ENCODE data around the gene OBP2B. TPM values are rescaled to one million over a fixed set of nuclear protein-coding genes. Genes with fewer than 3 reads are reported as not detected.
"Not testable (repeated sequence)": the region's sequence is repeated elsewhere in the genome, so short reads cannot be mapped to it uniquely, and the experiment has no call there.

The OBP2B gene
- total RNA-seq, 1 donor from 2014 or later: not detected

DNA sequence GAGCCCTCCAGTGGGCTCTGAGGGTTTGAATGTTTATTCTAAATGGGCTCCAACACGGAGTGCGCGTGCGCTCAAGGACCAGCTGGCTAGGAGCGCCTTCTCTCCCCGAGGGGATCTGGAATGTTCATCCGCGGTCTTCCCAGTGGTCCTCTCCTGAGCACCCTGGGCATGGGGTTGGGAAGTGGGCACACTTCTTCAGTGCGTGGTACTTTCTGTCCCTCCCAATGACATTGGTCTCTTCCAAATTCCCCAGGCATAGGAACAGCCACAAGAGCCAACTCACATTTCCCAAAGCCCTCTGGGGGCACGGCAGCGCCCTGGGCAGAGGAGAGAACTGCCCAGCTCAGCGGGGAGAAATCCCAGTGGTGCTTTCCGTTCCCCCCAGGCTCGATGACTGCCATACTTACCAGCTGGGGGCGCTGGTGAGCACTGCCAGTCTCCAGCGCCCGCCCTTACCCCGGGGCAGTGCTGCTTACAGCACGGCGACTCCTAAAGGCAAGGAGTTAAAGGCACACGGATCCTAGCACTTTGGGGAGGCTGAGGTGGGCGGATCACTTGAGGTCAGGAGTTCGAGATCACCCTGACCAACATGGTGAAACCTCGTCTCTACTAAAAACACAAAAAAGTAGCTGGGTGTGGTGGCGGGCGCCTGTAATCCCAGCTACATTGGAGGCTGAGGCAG, 29.9 kb upstream of the OBP2B start:
- ATAC-seq: peak; percentile 62
- no peak for DNase-seq (ENCODE audit: low spot score)

DNA sequence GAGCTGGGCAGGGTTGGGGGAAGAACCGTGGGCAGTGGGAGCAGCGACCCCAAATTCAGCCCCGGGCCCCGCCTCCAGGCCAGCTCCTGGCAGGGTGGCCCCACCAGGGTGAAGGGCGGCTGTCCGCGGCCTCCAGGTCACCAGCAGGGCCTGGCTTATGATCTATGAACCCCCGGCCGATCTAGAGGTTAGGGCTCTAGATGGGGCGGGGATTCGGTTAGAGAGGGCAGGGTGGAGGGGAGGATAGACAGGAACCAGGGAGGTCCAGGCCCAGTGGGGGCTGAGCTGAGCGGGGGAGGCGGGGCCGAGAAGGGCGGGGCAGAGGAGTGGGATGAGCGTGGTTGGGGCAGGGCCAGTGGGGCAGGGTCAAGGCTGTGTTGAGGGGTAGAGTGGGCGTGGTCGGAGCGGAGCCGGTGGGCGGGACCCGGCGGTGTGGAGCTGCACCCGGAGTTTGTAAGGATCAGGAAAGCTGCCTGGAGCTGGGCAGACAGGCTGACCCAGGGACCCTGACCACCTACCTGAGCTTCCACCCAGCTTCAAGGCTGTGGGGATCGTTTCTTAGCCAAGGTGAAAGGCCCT, 29.3 kb upstream of the OBP2B start:
- DNase-seq (ENCODE audit: low spot score) (peak; percentile 63), ATAC-seq (peak; percentile 79)

DNA sequence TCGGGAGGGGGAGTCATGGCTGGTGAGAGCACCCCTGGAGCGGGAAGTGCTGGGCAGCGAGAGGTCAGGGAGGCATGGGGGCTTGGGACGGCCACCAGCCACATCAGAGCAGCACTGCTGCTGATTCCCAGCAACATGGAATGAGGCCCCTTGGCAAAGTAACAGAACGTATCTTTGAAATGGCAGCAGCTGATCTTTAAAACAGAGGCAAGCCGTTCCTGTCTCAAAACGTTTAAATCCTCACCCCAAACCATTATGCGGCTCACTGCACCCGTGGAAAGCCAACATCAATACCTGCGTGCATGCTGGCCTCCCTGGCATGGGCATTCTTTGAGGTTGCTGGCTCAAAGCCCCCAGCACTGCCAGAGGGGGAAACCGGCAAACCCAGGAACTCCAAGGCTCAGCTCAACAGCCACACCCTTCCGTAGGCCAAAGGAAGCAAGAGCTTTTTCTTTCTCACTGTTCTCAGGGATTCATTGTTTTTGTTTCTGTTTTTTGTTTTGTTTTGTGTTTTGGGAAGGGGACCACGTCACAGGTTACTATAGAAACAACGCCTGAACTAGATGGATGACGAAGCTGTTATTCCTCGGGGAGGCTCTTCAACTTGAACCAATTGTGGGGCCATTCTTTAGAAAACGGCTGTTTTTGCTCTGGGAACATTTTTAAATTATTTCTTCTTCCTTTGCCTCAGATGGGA, 28.1 kb upstream of the OBP2B start:
- DNase-seq (ENCODE audit: low spot score) (no peak), ATAC-seq (no peak)

DNA sequence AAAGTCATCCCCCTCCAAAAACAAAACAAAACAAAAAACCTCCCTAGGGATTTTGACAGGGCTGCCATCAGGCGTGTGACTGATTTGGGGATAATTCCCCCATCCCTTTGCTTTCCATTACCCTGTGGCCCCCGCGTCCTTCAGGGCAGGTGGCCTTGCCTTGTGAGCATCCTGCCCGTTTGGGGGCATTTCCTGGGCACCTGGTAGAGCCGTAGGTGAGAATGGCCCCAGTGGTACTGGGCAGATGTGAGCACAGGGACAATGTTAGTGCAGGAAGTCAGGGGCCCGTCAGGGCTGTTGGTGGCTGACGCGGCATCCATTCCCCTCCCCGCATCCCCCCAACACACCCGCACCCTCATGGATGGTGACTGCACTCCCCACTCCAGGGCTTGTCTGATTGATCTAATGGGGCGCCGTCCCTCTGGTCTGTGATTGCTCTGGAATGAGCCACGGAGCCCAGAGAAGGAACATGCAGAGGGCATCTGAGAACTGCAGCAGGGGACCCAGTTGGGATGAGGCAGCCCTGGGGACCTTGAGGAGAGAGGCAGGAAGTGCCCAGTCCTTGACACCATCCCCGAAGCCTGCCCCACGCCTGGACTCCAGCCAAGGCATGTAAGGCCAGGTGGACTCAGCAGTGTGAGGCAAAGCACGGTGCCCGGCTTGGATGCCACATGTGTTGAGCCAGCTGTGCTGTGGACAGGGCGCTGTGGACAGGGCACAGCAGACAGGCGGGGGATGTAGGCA, 27.4 kb upstream of the OBP2B start:
- ATAC-seq; DNase-seq (ENCODE audit: low spot score): not testable (repeated sequence)

DNA sequence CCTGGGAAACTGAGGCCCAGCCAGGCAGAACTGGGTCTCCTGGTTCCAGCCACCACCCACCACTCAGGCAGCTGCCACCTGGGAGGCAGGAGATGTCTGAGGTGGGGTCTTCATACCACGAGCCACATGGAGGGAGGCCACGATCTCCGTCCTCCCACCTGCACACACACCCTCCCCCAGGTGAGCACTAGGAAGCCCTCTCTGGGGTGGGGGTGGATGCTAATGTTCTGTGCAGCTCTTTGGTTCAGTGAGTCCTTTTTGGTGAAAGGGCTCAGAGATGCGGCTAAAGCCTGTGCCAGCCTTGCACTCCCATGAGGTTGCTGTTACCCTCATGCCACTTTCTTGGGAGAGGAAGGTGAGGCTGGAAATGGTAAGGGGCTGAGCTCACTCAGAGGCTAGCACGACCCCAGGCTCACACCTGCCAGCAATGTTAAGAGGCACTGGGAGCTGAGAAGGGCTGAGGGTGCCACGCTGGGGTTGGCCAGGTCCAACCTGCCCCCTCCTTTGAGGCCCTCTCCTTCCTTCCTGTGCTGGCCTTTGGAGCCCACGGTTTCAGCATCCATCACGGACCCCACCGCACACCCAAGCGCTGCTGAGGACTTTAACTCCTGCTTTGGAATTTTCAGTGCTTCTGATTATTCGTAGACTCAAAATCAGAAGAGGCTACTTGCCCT, 26.6 kb upstream of the OBP2B start:
- DNase-seq (ENCODE audit: low spot score) (no peak), ATAC-seq (no peak)

DNA sequence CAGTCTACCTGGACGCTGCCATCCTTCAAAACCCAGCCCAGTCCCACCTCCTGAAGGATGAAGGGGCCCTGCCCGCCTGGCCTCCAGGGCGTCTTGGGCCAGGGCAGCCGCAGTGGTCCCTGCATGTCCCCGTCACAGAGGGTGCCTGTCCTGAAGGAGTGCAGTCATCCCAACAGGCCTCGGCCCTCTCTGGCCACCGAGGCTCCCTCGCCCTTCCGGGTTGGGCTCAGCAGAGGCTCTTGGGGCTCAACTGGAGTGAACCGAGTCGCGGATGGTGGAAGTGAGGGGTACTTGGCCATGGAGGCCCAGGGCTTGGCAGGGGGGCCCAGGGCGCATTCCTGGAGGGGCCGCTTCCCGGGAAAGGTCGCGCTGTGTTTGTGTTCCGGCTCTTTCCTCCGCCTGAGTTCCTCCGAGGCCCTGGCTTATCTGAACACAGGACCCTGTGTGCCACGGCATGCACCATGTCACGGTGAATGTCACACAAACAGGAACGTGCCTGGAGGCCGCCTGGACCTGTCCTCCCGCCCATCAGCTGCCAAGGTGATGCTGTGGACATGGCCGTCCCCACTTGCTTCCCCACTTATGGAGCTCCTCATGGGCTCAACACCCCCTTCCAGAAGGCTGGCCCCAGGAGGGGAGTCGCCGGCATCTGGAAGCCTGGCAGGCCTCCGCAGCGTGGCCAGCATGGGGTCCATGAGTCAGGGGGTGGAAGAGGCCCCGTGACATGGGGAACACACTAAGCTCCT, 25.7 kb upstream of the OBP2B start:
- DNase-seq (ENCODE audit: low spot score) (no peak), ATAC-seq (no peak)

DNA sequence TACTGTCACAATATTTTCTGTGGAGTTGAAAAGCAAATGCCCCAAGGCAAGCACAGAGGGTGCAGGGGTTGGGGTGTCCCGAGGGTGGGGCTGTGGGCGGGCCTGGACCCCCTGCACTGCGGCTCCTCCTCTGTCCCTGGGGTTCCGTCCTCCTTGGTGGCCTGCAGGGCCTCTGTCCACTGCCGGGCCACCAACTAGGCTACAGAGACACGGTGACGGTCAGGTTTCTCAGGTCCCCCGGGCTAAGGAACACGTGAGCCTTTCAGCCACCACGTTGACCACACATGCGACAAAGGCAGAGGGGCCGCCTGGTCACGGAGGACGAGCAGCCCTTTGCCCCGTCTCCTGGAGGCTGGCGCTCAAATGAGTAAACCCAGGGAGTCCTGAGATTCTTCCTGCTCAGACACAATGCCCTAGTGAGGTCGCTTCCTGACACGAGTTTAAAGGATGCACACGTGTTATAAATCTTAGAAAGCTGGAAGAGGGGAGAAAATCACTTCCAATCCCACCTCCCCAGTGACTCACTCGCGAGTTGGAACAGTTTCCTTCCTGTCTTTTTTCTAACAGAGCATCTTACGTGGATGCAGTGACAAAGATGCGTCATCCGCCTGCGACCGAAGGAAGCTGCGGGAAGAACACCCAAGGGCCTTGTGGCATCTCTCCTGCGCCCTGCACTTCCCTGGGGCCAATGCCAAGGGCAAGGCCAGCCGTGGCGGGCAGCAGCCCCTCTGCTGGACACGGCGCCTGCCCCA, 24.8 kb upstream of the OBP2B start:
- ATAC-seq (no peak), DNase-seq (ENCODE audit: low spot score) (no peak)

DNA sequence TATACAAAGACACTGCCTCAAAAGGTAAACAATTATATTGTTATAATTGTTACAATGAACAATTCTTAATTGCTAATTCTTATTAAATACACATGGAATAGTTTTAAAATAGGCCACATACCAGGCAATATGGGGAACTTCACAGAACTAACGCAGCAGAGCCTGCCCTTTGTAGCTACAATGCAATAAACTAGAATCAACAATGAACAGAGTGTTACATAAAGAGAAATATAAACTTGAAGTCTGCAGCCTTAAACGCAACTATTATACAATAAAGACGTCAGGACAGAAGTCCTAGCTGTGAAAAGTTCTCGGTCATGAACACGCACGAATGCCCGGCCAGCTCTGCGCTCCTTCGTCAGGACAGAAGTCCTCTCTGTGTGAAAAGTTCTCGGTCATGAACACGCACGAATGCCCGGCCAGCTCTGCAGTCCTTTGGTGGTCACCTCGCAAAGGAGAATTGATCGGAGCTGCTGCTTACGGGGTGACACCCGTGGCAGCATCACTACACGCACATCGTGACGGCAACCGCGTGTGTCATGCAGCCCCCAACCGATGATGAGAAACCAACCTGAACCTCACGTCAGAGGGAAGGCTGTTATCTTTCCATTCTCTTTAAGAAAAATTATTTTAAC, 23.0 kb upstream of the OBP2B start:
- ATAC-seq; DNase-seq (ENCODE audit: low spot score): not testable (repeated sequence)

DNA sequence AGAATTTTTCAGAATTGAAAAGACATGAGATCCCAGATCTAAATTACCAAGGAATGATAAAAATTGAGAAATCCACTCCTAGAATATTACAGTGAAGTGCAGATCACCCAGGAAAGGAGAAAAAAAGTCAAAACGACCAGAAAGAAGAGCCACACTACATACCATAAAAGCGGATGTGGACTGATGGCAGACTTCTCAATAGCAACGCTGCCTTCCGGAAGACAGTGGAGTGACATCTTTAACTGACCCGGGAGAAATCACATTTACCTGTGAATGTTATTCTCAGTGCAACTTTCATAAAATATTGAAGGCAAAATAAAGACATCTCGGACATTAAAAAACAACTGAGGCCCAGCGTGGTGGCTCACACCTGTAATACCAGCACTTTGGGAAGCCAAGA, 21.5 kb upstream of the OBP2B start:
- not testable (repeated sequence) for DNase-seq (ENCODE audit: low spot score); ATAC-seq

DNA sequence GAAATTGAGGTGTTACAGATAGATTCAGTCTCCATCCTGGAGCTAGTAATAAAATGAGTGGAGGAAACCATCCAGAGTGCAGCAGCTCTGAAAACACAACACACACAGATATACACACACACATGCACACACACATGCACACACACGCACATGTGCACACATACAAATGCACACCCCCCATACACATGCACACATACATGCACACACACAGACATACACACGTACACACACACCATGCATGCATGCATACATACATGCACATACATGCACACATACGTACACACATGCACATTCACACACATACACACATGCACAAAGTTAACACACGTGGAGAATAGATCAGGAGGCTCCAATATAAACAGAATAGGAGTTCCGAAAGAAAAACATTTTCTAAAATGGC, 21.0 kb upstream of the OBP2B start:
- no peak for ATAC-seq
- DNase-seq (ENCODE audit: low spot score): no peak

DNA sequence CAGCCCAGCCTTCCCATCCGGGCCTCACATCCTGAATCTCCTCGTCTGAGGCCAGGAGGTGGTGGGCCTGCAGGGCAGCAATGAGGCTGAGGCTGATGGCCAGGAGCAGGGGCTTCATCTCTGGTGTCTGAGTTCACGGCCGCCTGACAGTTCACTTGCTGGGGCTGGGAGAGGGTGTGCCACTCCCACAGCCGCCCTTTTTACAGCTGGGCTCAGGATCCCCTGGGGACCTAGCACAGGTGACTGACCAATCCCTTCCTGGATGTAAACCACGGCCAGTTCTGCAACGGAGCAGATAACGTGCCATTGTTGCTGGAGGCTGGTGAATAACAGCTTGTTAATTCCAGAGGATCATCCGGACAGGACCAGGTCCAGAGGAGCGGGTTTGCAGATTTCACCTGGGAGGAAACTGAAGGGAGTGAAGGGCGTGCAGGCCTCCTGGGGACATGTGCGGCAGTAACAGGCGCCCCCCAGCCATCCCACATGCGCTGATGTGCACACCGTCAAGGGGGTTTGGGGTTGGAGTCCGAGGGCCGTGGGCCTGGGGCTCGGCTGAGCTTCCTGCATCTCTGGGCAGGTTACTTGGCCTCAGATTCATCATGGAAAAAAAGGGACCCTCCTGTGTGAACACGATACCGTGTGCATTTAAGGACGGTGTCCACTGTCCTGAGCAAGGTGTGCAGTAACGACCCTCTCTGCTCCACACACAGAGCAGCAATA, 19.6 kb upstream of the OBP2B start:
- not testable (repeated sequence) for DNase-seq (ENCODE audit: low spot score); ATAC-seq

DNA sequence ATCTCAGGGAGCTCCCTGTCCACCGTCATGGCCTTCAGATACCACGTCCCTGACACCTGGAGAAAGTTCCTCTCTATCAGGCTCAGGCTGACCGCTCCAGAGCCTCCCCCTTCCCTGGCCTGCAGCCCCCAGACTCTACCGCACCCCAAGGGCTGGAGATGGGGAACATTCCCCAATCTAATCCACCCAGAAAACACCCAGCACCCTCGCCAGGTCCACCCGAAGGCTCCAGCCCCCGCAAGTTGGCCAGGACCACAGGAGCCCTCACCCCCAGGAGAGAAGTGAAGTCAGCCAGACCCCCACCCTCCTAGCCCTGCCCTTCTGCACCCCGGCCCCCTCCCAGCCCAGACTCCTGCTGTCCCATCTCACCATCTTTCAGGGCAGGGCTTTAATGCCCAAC, 18.9 kb upstream of the OBP2B start:
- DNase-seq (ENCODE audit: low spot score); ATAC-seq: not testable (repeated sequence)

DNA sequence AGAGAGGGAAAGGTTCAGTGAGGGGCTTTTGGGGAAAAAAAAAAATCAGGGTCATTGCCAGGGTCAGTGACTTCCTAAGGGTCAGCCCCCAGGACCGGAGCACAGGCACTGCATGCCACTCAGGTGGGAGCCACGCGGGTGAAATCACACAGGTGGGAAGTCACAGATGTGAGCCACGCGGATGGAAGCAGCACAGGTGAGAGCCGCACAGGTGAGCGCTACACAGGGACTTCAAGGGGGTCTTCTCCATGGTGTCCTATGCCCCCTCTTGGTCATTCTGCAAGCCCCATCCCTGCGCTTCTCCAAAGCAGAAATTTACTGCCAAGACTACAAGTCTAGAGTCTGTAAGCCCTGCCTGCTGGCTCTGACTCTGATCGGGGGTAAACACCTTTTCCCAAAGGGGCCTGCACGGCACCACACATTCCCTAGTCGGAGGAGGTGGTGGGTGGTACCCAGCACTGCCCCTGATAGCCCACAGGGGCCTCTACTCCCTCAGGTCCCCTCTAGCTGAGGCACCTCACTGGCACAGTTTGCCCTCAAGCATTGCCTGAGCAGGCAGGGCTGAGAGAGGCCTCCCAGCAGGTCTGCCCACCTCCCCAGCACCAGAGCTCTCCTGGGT, 18.3 kb upstream of the OBP2B start:
- DNase-seq (ENCODE audit: low spot score) (no peak), ATAC-seq (no peak)

DNA sequence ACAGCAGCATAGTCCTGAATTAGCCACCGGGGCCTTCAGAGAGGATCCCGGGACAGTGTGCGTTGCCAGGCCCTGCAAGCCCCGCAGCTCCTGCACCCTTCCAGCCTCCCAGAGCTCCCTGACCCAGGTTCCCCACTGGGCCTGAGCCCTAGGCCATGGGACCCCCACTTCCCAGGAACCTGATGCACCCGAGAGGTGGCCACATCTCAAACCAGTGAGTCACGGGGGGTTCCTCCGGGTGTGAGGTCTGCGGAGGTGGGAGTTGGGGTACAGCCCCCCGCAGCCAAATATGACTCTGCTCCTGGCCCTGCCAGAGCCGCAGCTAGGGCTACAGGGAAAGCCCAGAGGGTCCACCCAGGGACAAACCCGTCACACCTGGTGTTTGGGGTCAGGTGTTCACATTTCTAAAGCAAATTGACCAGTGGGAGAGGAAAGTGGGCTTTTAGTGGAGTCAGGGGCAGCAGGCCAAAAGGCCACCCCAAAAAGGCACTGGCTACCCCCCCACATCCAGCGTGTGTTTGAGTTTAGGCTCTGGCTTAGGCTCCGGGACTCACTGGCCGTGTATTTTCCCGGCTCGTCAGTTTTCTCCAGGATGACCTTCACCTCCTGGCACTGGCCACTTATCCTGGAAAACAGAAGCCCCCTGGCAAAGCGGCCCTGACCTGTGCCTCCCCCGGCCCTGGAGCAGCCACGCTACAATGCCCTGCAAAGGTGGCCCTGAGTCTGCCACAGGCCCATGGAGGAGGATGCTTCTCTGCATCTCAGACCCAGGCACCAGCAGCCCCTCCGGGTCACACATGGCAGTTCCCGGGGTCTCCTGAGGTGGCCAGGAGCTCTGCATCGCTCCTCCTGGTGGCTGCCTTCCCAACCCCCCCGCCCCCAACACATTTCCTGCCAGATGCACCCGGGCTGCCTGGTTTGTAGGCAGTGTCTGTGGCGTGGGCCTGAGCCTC, 17.4 kb upstream of the OBP2B start:
- ATAC-seq: no peak
- DNase-seq (ENCODE audit: low spot score): no peak

DNA sequence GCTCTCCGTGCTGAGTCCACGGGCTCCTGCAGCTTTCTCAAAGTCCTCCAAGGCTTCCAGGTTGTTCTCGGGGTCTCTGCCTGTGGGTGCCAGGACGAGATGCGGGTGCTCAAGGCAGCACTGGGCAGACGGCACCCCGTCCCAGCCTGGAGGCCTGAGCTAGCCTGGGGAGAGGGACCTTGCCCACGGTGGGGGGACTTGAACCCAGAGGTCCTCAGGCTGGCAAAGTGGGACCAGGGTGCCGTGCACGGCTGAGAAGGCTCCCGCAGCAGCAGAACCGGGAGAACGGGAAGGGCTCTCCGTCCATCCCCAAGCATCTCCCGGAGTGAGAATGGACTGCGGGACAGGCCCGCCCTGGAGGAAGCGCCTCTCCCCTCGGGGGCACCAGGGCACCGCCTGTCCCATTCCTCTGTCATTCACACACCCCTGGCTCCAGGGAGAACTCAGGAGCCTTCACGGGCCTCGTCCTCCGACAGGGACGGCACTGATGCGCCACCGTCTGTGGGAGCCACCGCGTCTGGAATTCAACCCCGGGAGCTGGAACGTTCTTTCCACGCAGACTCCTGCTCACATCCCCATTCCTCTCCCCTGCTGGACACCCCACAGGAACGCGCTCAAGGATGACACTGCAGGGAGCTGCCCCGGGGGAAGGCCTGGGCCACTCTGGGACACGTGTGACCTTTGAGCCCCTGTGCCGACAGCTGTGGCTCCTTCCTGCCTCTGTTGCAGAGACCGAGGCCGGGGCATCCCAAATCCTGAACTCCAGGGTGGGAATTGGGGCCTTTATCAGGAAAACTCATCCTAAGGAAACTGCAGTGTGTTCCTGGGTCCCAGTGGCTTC, 16.3 kb upstream of the OBP2B start:
- DNase-seq (ENCODE audit: low spot score): no peak
- no peak for ATAC-seq

DNA sequence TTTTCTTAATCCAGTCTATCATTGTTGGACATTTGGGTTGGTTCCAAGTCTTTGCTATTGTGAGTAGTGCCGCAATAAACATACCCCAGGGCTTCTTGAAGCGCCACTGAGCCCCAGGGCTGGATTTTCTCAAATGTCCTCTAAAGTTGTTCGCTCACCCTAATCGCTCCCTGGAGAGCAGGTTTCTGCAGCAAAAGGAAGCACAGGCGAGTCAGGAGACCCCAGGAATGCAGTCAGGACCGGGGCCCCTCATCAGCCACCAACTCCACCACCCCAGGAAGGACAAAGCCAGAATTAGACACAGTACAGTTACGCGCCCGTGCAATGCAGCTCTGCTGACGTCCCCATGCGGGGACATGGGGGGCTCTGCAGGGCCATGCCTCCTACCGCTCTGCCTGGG, 15.7 kb upstream of the OBP2B start:
- no peak for ATAC-seq

More for the DNA sequence above, 15.7 kb upstream of the OBP2B start:
- no peak for DNase-seq (ENCODE audit: low spot score)
